Measurements from ENCODE around the gene ST3GAL4. TPM values are rescaled to one million over a fixed set of nuclear protein-coding genes. Genes with fewer than 3 reads are reported as not detected.

The ST3GAL4 gene
- total RNA-seq, 1 donor: 13.8 TPM

DNA sequence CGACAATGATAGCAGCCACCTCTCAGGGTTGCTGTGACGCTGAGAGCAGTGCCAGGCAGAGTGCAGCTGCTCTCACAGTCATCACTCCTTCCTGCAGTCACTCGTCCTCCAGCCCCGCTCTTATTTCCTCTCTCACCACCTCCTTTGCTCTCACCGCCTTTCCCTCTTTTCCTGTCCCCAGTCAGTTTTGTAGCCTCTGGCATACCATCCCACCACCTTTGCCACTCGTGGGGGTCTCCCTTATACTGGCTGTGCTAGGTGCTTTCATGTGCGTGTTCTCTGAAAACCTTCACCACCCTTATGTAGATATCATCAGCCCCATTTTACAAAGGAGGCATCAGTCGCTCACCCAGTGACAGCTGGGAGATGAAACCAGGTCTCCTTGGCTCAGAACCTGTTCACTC is 19.3 kb upstream of the ST3GAL4 start:
- TF ChIP-seq, protein P1, sequence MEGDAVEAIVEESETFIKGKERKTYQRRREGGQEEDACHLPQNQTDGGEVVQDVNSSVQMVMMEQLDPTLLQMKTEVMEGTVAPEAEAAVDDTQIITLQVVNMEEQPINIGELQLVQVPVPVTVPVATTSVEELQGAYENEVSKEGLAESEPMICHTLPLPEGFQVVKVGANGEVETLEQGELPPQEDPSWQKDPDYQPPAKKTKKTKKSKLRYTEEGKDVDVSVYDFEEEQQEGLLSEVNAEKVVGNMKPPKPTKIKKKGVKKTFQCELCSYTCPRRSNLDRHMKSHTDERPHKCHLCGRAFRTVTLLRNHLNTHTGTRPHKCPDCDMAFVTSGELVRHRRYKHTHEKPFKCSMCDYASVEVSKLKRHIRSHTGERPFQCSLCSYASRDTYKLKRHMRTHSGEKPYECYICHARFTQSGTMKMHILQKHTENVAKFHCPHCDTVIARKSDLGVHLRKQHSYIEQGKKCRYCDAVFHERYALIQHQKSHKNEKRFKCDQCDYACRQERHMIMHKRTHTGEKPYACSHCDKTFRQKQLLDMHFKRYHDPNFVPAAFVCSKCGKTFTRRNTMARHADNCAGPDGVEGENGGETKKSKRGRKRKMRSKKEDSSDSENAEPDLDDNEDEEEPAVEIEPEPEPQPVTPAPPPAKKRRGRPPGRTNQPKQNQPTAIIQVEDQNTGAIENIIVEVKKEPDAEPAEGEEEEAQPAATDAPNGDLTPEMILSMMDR (IDR thresholded peaks at IDR 0.05; ENCODE audit: extremely low read depth, low read depth, low read length): no peak
- Histone ChIP-seq H3K4me3 (ENCODE audit: insufficient read depth, low read length) (no peak overlapping the region), H4K20me1 (ENCODE audit: insufficient read depth, low read length) (peaks cover 3% of the 10 kb centered on the region), H3K4me2 (ENCODE audit: insufficient read depth, low read length) (no peak overlapping the region), H2AFZ (ENCODE audit: low read length) (no peak overlapping the region), H3K4me1 (ENCODE audit: insufficient read depth, low read length) (peaks cover 26% of the 10 kb centered on the region), H3K79me2 (ENCODE audit: insufficient read depth, low read length) (no peaks in the 10 kb centered on the region), H3K27me3 (ENCODE audit: insufficient read depth, low read length) (no peaks in the 10 kb centered on the region), H3K27ac (ENCODE audit: low read depth, low read length) (no peak overlapping the region), H3K36me3 (ENCODE audit: insufficient read depth, low read length) (no peaks in the 10 kb centered on the region), H3K9me3 (ENCODE audit: low read depth, low read length) (no peaks in the 10 kb centered on the region)
- no peak for DNase-seq (ENCODE audit: insufficient read length, low spot score, missing footprints)

DNA sequence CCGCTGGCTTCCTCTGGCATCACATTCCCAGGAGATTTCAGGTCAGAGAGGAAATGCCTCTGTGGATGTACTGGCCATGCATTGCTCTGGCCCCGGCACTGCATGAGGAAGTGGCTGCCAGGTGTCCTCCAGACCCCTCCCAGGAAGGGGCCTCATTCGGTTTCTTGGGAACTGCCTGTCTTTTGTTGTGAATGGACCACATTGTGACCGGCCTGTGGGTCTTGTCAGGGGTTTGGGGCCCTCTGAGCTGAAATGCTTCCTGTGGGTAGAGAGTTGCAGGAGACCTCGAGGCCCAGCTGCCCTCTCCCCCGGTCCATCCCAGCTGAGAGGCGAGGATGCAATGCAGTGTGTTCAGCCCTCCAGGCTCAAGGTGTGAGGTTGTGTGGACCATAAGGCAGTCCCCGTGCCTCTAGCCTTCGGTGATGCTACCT is 18.8 kb upstream of the ST3GAL4 start:
- Histone ChIP-seq H4K20me1 (ENCODE audit: insufficient read depth, low read length) (peaks cover 3% of the 10 kb centered on the region), H3K79me2 (ENCODE audit: insufficient read depth, low read length) (no peaks in the 10 kb centered on the region), H3K27ac (ENCODE audit: low read depth, low read length) (no peak overlapping the region), H2AFZ (ENCODE audit: low read length) (no peak overlapping the region), H3K4me2 (ENCODE audit: insufficient read depth, low read length) (no peak overlapping the region), H3K36me3 (ENCODE audit: insufficient read depth, low read length) (no peaks in the 10 kb centered on the region), H3K4me3 (ENCODE audit: insufficient read depth, low read length) (no peak overlapping the region), H3K4me1 (ENCODE audit: insufficient read depth, low read length) (peaks cover 31% of the 10 kb centered on the region), H3K27me3 (ENCODE audit: insufficient read depth, low read length) (no peaks in the 10 kb centered on the region), H3K9me3 (ENCODE audit: low read depth, low read length) (no peaks in the 10 kb centered on the region)
- TF ChIP-seq, protein P1 (IDR thresholded peaks at IDR 0.05; ENCODE audit: extremely low read depth, low read depth, low read length): no peak
- DNase-seq (ENCODE audit: insufficient read length, low spot score, missing footprints): no peak

DNA sequence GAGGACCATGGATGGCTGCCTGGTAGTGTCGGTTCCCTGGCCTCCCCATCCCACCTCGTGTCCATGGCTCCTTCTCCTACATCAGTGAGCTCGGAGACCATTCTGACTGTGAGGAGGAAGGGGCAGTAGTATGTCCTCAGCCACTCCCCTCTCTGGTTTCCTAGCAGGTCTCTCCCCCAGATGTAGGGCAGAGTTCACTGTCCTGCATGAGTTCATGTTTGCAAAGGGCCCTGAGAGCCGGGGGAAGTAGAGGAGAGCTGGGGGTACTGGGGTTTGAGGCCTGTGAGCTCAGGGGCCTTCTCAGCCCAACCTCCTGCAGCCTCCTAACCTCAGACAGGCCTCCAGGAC is 18.4 kb upstream of the ST3GAL4 start:
- Histone ChIP-seq H3K4me3 (ENCODE audit: insufficient read depth, low read length) (no peak overlapping the region), H3K4me1 (ENCODE audit: insufficient read depth, low read length) (peaks cover 31% of the 10 kb centered on the region), H3K27me3 (ENCODE audit: insufficient read depth, low read length) (no peaks in the 10 kb centered on the region), H3K9me3 (ENCODE audit: low read depth, low read length) (no peaks in the 10 kb centered on the region), H3K36me3 (ENCODE audit: insufficient read depth, low read length) (no peaks in the 10 kb centered on the region), H3K79me2 (ENCODE audit: insufficient read depth, low read length) (no peaks in the 10 kb centered on the region), H3K27ac (ENCODE audit: low read depth, low read length) (no peak overlapping the region), H4K20me1 (ENCODE audit: insufficient read depth, low read length) (peaks cover 3% of the 10 kb centered on the region), H3K4me2 (ENCODE audit: insufficient read depth, low read length) (no peak overlapping the region), H2AFZ (ENCODE audit: low read length) (no peak overlapping the region)
- no peak for DNase-seq (ENCODE audit: insufficient read length, low spot score, missing footprints)
- TF ChIP-seq, protein P1 (IDR thresholded peaks at IDR 0.05; ENCODE audit: extremely low read depth, low read depth, low read length): no peak

DNA sequence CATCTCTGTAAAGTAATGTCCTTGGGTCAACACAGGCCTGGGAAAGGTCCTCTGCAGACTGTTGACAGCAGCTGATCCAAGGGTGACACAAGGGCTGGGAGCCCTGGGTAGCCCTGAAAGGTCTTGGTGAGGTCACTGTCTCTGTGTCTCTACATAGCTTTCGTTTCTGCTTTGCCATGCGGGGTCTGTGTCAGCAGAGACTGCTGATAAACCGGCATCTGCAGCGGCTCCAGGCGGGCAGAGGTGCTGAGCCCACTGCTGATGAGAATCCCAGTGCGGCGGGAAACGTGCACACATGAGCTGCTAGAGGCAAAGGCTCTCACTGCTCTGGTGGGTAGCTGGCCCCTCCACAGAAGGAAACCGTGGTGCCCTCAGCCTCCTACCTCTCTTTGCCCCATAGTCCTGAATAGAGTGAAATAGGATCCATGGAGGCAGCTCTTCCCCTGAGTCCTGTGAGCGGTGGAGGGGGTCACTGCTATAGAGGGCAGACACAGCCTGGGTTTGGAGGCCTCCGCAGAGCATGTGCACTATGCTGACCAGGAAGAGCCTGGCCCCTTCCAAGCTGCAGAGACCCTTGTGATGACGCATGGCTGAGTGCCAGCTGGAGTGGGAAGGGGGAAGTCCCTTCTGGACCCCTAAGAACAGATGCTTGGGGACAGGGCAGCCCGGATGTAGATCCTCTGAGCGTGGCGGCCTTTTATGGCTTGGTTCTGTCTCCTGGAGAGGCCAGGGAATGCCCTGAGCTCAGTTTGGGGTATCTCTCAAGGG is 17.8 kb upstream of the ST3GAL4 start:
- H3K79me2 ChIP-seq (ENCODE audit: insufficient read depth, low read length): no peaks in the 10 kb centered on the region
- no peak overlapping the region for H3K27ac ChIP-seq (ENCODE audit: low read depth, low read length)
- no peak overlapping the region for H3K4me2 ChIP-seq (ENCODE audit: insufficient read depth, low read length)
- no peaks in the 10 kb centered on the region for H3K9me3 ChIP-seq (ENCODE audit: low read depth, low read length)
- H4K20me1 ChIP-seq (ENCODE audit: insufficient read depth, low read length): peaks cover 3% of the 10 kb centered on the region
- TF ChIP-seq, protein P1 (IDR thresholded peaks at IDR 0.05; ENCODE audit: extremely low read depth, low read depth, low read length): no peak
- H3K4me1 ChIP-seq (ENCODE audit: insufficient read depth, low read length): peaks cover 29% of the 10 kb centered on the region
- H3K4me3 ChIP-seq (ENCODE audit: insufficient read depth, low read length): no peak overlapping the region
- H3K27me3 ChIP-seq (ENCODE audit: insufficient read depth, low read length): no peaks in the 10 kb centered on the region
- no peaks in the 10 kb centered on the region for H3K36me3 ChIP-seq (ENCODE audit: insufficient read depth, low read length)
- no peak for DNase-seq (ENCODE audit: insufficient read length, low spot score, missing footprints)
- H2AFZ ChIP-seq (ENCODE audit: low read length): no peak overlapping the region
